ENCODE results near the gene COQ10A. TPM values are rescaled to one million over a fixed set of nuclear protein-coding genes. Genes with fewer than 3 reads are reported as not detected.

The COQ10A gene
- total and polyA plus RNA-seq, 9 of the 15 experiments (the other 6 are each of a cell fraction or from before 2014, with no cell fraction given), result 3.1 to 26.4 (median 12.7) TPM

GRCh38 chr12:56267443-56268071 is 815 bp downstream of the COQ10A start (continued):
- TF ChIP-seq MGA (IDR thresholded peaks at IDR 0.05), result peak; percentile 25
- TF ChIP-seq FOXJ2 (tag; IDR thresholded peaks at IDR 0.05), result no peak
- no peak for TF ChIP-seq ZKSCAN3 (CRISPR knock-in tag; IDR thresholded peaks at IDR 0.05)
- no peak for TF ChIP-seq SFPQ (IDR thresholded peaks at IDR 0.05; ENCODE audit: low read depth, low read length)
- no peak for TF ChIP-seq THAP12 (CRISPR knock-in tag; IDR thresholded peaks at IDR 0.05)
- TF ChIP-seq ESRRA (IDR thresholded peaks at IDR 0.05; ENCODE audit: borderline replicate concordance, low read depth), result peak; percentile 83
- TF ChIP-seq SMAD4 (CRISPR knock-in tag; conservative IDR thresholded peaks at IDR 0.05), result no peak
- TF ChIP-seq TOE1 (IDR thresholded peaks at IDR 0.05; ENCODE audit: borderline replicate concordance), result peak; percentile 20; the same call in 1 of the 2 replicates
- no peak for TF ChIP-seq TOE1 (CRISPR knock-in tag; IDR thresholded peaks at IDR 0.05; ENCODE audit: borderline replicate concordance, low read depth)
- no peak for TF ChIP-seq KDM2B (CRISPR knock-in tag; IDR thresholded peaks at IDR 0.05)

Measured in K562 (cell line).